B cell (primary cell): ENCODE results near the gene PNPLA3. TPM values are rescaled to one million over a fixed set of nuclear protein-coding genes. Genes with fewer than 3 reads are reported as not detected.

Experiments
- ATAC-seq: fragments of 200-7000 bp; cut with Tn5 transposase; one replicate; pipeline ENCODE4 v1.10.0; 2021; ENCODE audit warnings: low read depth, mild to moderate bottlenecking, moderate number of reproducible peaks, moderate library complexity
- CTCF ChIA-PET: fragments of 350-600 bp; sonication (Branson Sonifier 250); formaldehyde crosslinking; loops from one replicate; lab custom pipeline; 2021; ENCODE audit warnings: antibody characterized with exemption, inconsistent platforms; lab: Charles Lee
- POLR2A ChIA-PET: fragments of 350-600 bp; sonication (Branson Sonifier 250); formaldehyde crosslinking; loops from one replicate; lab custom pipeline; 2021; ENCODE audit warnings: antibody characterized with exemption; lab: Charles Lee
- DNase-seq: peaks from one replicate; pipeline ENCODE4 v3.0.0; 2013
- H2AFZ ChIP-seq: 2 replicates; pipeline ENCODE4 v1.6.1; 2012; ENCODE audit warnings: mild to moderate bottlenecking, low read depth, low read length; ENCODE audit not compliant: insufficient read depth, poor library complexity, severe bottlenecking
- H3K27ac ChIP-seq, 2 donors: 1 replicate in 1 of 2; 2 replicates in 1 of 2; pipeline ENCODE4 v1.5.1; 2012 to 2013; ENCODE audit warnings: low read length in 2 of 2, mild to moderate bottlenecking in 2 of 2, moderate library complexity in 1 of 2
- H3K27me3 ChIP-seq, 4 experiments: fragments of 200-600 bp in 1 of 4; sonication (generic) in 1 of 4; replicated peaks in 1 of 4; 1 replicate in 2 of 4; 2 replicates in 2 of 4; pipeline versions ENCODE4 v1.6.1 to v1.7.0; 2013 to 2016; ENCODE audit warnings: low read length in 3 of 4, mild to moderate bottlenecking in 2 of 4, mixed read lengths in 1 of 4, moderate library complexity in 1 of 4; ENCODE audit not compliant: insufficient read depth in 4 of 4, control insufficient read depth in 3 of 4; ENCODE audit errors: control extremely low read depth in 1 of 4
- H3K36me3 ChIP-seq, 2 experiments: replicated peaks in 1 of 2; 1 replicate in 1 of 2; 2 replicates in 1 of 2; pipeline versions ENCODE4 v1.6.1 to v1.7.1; 2013; ENCODE audit warnings: low read length in 1 of 2; ENCODE audit not compliant: insufficient read depth in 2 of 2, control insufficient read depth in 1 of 2; ENCODE audit errors: control extremely low read depth in 1 of 2, extremely low read depth in 1 of 2
- H3K4me1 ChIP-seq, 2 donors: fragments of 200-600 bp in 1 of 2; sonication (generic) in 1 of 2; 1 replicate in 1 of 2; 2 replicates in 1 of 2; pipeline versions ENCODE4 v1.5.1 to v1.6.1; 2013 to 2017; ENCODE audit warnings: low read length in 2 of 2; ENCODE audit not compliant: control insufficient read depth in 2 of 2, insufficient read depth in 2 of 2
- H3K4me2 ChIP-seq: replicated peaks from 2 replicates; pipeline ENCODE3; 2012; ENCODE audit warnings: mild to moderate bottlenecking, low read depth, low read length; ENCODE audit not compliant: poor library complexity, severe bottlenecking
- H3K4me3 ChIP-seq, 5 experiments: fragments of 200-600 bp in 1 of 5; sonication (generic) in 1 of 5; 1 replicate in 3 of 5; 2 replicates in 2 of 5; pipeline versions ENCODE4 v1.5.1 to v1.7.0; 2011 to 2016; ENCODE audit warnings: low read length in 4 of 5, mild to moderate bottlenecking in 4 of 5, low read depth in 2 of 5, control low read depth in 1 of 5, moderate library complexity in 1 of 5; ENCODE audit not compliant: insufficient read depth in 1 of 5; ENCODE audit errors: control extremely low read depth in 1 of 5, extremely low read depth in 1 of 5
- H3K79me2 ChIP-seq: fragments of 200-600 bp; sonication (generic); one replicate; pipeline ENCODE4 v1.6.0; 2016; ENCODE audit warnings: low read length; ENCODE audit not compliant: control insufficient read depth, insufficient read depth
- H3K9ac ChIP-seq: fragments of 200-600 bp; sonication (generic); 2 replicates; pipeline ENCODE4 v1.6.1; 2017; ENCODE audit warnings: mild to moderate bottlenecking, low read length, moderate library complexity
- H3K9me3 ChIP-seq, 3 donors: one replicate each; pipeline versions ENCODE4 v1.6.1 to v1.7.1; 2013; ENCODE audit warnings: low read length in 2 of 3; ENCODE audit not compliant: control insufficient read depth in 2 of 3, insufficient read depth in 1 of 3; ENCODE audit errors: control extremely low read depth in 1 of 3
- H4K20me1 ChIP-seq: 2 replicates; pipeline ENCODE4 v1.6.0; 2012; ENCODE audit warnings: mild to moderate bottlenecking, low read length; ENCODE audit not compliant: insufficient read depth, control insufficient read depth, poor library complexity, severe bottlenecking
- H3K27ac Mint-ChIP-seq: one replicate; pipeline ENCODE4 v1.8.0; 2021; ENCODE audit warnings: mixed read lengths
- H3K27me3 Mint-ChIP-seq: one replicate; pipeline ENCODE4 v1.8.0; 2021; ENCODE audit warnings: mixed read lengths
- H3K4me1 Mint-ChIP-seq: one replicate; pipeline ENCODE4 v1.8.0; 2021; ENCODE audit warnings: mixed read lengths
- H3K4me3 Mint-ChIP-seq: one replicate; pipeline ENCODE4 v1.8.0; 2021; ENCODE audit warnings: mixed read lengths
- H3K9me3 Mint-ChIP-seq: one replicate; pipeline ENCODE4 v1.8.0; 2022; ENCODE audit warnings: mixed read lengths; ENCODE audit not compliant: insufficient read depth
- EZH2 ChIP-seq: IDR thresholded peaks from 2 replicates; pipeline ENCODE4 v1.6.1; 2012; ENCODE audit warnings: borderline replicate concordance, low read depth, mild to moderate bottlenecking, moderate library complexity, low read length; ENCODE audit not compliant: insufficient read depth, poor library complexity, severe bottlenecking
- WGBS: methylation state at CpG from one replicate; pipeline ENCODE4 v1.1.5; 2013; ENCODE audit warnings: missing lambda C conversion rate; ENCODE audit not compliant: insufficient coverage; 5-methylcytosine and 5-hydroxymethylcytosine counted together
- intact Hi-C: fragments of 100-400 bp; cut with micrococcal nuclease; formaldehyde crosslinking; loops from one replicate; pipeline ENCODE4 v1.10.0; 2022
- polyA plus RNA-seq: library from polyadenylated mRNA; depleted of rRNA; stranded (reverse); fragments of >200 nt; gene quantifications from 2 replicates; pipeline ENCODE4 v1.2.3, GENCODE V29; 2012
- total RNA-seq, 2 donors: library from RNA; stranded (reverse); fragments of 120-200 nt in 1 of 2; gene quantifications; 1 replicate in 1 of 2; 2 replicates in 1 of 2; pipeline versions ENCODE4 v1.2.3 to v1.2.4, GENCODE V29; 2013 to 2022
- TF ChIP-seq, protein P1 (sequence below): fragments of 200-600 bp; IDR thresholded peaks from one replicate; pipeline ENCODE4 v1.8.0; 2022; ENCODE audit warnings: antibody characterized with exemption, mild to moderate bottlenecking

PNPLA3 gene
- total and polyA plus RNA-seq, 2 donors (not counting 1 experiment from before 2014, with no cell fraction given) = 0.15 TPM; not detected in 1

GRCh38 chr22:43993072-43993760 lies 69.6 kb downstream of the PNPLA3 start:
- H2AFZ ChIP-seq = no peak overlapping the region
- H3K4me1 ChIP-seq = peaks cover 27 to 40% of the 10 kb centered on the region in 2 donors
- intact Hi-C loops = loop anchor here (1.0 to 2.0 kb wide), 3 partner anchors 88 to 188 kb away; partner anchors contain the start of gene PARVG
- 28% methylated on average over 15 of the region's 20 CpGs for WGBS
- ChIA-PET POLR2A (interaction anchor here (0.6 to 1.6 kb wide), 4 partner anchors 34 to 632 kb away, joined by 3 to 13 read pairs (median 3); no protein-coding TSS in a partner anchor), CTCF (interaction anchor here (0.6 to 16.2 kb wide), 56 partner anchors 10 to 690 kb away, joined by 3 to 691 read pairs (median 6); partner anchors contain the start of genes PARVB, PARVG and SAMM50)
- H3K27me3 Mint-ChIP-seq = no peaks in the 10 kb centered on the region
- H3K27me3 ChIP-seq = no peaks in the 10 kb centered on the region
- H3K4me1 Mint-ChIP-seq = peaks cover 46% of the 10 kb centered on the region
- peaks cover 10% of the 10 kb centered on the region for H4K20me1 ChIP-seq
- peaks cover 13 to 42% of the 10 kb centered on the region in 2 experiments for H3K36me3 ChIP-seq
- no peaks in the 10 kb centered on the region for H3K9me3 Mint-ChIP-seq
- H3K4me3 Mint-ChIP-seq = no peak overlapping the region
- peak overlapping the region in 1 of 2 donors; percentile 94 for H3K27ac ChIP-seq
- H3K27ac Mint-ChIP-seq = peak overlapping the region; percentile 59
- H3K79me2 ChIP-seq = peaks cover 38% of the 10 kb centered on the region
- H3K9me3 ChIP-seq = no peaks in the 10 kb centered on the region
- H3K9ac ChIP-seq = no peak overlapping the region
- TF ChIP-seq, protein P1, sequence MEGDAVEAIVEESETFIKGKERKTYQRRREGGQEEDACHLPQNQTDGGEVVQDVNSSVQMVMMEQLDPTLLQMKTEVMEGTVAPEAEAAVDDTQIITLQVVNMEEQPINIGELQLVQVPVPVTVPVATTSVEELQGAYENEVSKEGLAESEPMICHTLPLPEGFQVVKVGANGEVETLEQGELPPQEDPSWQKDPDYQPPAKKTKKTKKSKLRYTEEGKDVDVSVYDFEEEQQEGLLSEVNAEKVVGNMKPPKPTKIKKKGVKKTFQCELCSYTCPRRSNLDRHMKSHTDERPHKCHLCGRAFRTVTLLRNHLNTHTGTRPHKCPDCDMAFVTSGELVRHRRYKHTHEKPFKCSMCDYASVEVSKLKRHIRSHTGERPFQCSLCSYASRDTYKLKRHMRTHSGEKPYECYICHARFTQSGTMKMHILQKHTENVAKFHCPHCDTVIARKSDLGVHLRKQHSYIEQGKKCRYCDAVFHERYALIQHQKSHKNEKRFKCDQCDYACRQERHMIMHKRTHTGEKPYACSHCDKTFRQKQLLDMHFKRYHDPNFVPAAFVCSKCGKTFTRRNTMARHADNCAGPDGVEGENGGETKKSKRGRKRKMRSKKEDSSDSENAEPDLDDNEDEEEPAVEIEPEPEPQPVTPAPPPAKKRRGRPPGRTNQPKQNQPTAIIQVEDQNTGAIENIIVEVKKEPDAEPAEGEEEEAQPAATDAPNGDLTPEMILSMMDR = peak; percentile 97
- TF ChIP-seq EZH2 = no peak
- DNase-seq (peak; percentile 82), ATAC-seq (peak; percentile 65)
- H3K4me2 ChIP-seq = peak overlapping the region; percentile 31
- H3K4me3 ChIP-seq = no peak overlapping the region

GRCh38 chr22:43994006-43994405 lies 70.4 kb downstream of the PNPLA3 start:
- intact Hi-C loops = no loop called here

More at GRCh38 chr22:43994006-43994405, 70.4 kb downstream of the PNPLA3 start:
- Histone ChIP-seq H2AFZ (no peak overlapping the region), H4K20me1 (peaks cover 10% of the 10 kb centered on the region), H3K4me3 (no peak overlapping the region), H3K27me3 (no peaks in the 10 kb centered on the region), H3K36me3 (peaks cover 11 to 45% of the 10 kb centered on the region in 2 experiments), H3K9ac (no peak overlapping the region), H3K79me2 (peaks cover 42% of the 10 kb centered on the region), H3K9me3 (no peaks in the 10 kb centered on the region), H3K4me1 (peaks cover 27 to 40% of the 10 kb centered on the region in 2 donors), H3K27ac (peak overlapping the region in 1 of 2 donors; percentile 94), H3K4me2 (no peak overlapping the region)
- ChIA-PET CTCF (interaction anchor here (0.8 to 16.2 kb wide), 40 partner anchors 9 to 651 kb away, joined by 3 to 691 read pairs (median 7); partner anchors contain the start of genes PARVG and SAMM50), POLR2A (interaction anchor here (0.6 to 1.6 kb wide), 4 partner anchors 33 to 631 kb away, joined by 3 to 13 read pairs (median 3); no protein-coding TSS in a partner anchor)
- ATAC-seq (no peak), DNase-seq (no peak)
- Mint-ChIP-seq H3K27me3 (no peaks in the 10 kb centered on the region), H3K9me3 (no peaks in the 10 kb centered on the region), H3K4me3 (peak overlapping the region; percentile 24), H3K4me1 (peaks cover 47% of the 10 kb centered on the region), H3K27ac (peak overlapping the region; percentile 56)
- 97% methylated on average over 11 of the region's 11 CpGs for WGBS
- no peak for TF ChIP-seq EZH2
- TF ChIP-seq, protein P1 = no peak
